ENCODE measurements around the gene IL31. TPM values are rescaled to one million over a fixed set of nuclear protein-coding genes. Genes with fewer than 3 reads are reported as not detected.

Gene IL31
- total and polyA plus RNA-seq, 2 donors (not counting 3 experiments of a cell fraction or from before 2014, with no cell fraction given) = not detected

DNA sequence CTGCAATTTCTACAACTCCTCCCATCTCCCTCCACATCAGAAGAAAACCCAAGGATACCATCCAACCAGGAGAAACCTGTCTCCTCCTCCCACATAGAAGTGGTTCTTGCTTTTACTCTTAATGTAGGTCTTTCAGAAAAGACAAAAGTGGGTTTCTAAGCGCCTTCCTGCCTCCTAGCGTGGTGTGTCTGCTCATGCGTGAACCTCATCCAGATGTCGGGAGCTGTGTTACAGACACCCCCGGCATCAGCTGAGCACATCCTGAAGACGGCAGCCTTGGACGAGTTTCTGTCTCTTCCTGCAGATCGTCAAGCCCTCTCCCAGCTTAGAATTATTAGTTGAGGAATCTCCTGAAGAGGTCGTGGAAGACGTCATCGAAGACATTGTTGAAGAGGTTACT is 18.4 kb upstream of the IL31 start:
- intact Hi-C loops (cut with micrococcal nuclease) (no loop called here), dilution Hi-C loops (cut with MboI; ENCODE audit: extremely low pct_ligation_motif_present, low sequenced_read_pairs) (no loop called here)
- DNase-seq (ENCODE audit: low read depth, low spot score) = no peak
- POLR2A ChIA-PET = interaction anchor here (1.2 kb wide), 1 partner anchor 62 kb away, joined by 8 read pairs; no protein-coding TSS in a partner anchor
- no TSS peak for BruUV-seq (replicated peaks)
- Histone ChIP-seq H3K4me1 (ENCODE audit: control insufficient read depth, extremely low read depth, insufficient read depth, low read length) (no peaks in the 10 kb centered on the region), H3K36me3 (ENCODE audit: control insufficient read depth in 2 of 2, extremely low read depth in 1 of 2, insufficient read depth in 2 of 2, low read length in 2 of 2) (no peaks in the 10 kb centered on the region), H4K20me1 (replicated peaks; ENCODE audit: control insufficient read depth, extremely low read depth, insufficient read depth, low read length) (no peaks in the 10 kb centered on the region), H2AFZ (ENCODE audit: low read depth, low read length) (no peak overlapping the region), H3K4me2 (ENCODE audit: insufficient read depth, low read length) (no peak overlapping the region), H3K9me1 (replicated peaks; ENCODE audit: control insufficient read depth, extremely low read depth, insufficient read depth, low read length) (no peaks in the 10 kb centered on the region), H3K9ac (replicated peaks; ENCODE audit: extremely low read depth, insufficient read depth, low read length) (no peak overlapping the region), H3K79me2 (ENCODE audit: control insufficient read depth, insufficient read depth, low read length) (no peaks in the 10 kb centered on the region), H3K4me3 (replicated peaks in 1 of 3; ENCODE audit: insufficient read depth in 1 of 3, low read depth in 1 of 3, low read length in 3 of 3) (no peak overlapping the region), H3K27ac (ENCODE audit: insufficient read depth, low read depth, low read length) (no peak overlapping the region), H3K27me3 (ENCODE audit: control insufficient read depth in 2 of 2, insufficient read depth in 2 of 2, low read length in 2 of 2) (no peaks in the 10 kb centered on the region), H3K9me3 (replicated peaks; ENCODE audit: control insufficient read depth, insufficient read depth, low read length) (no peaks in the 10 kb centered on the region)
- TF ChIP-seq JUN (IDR thresholded peaks at IDR 0.05; ENCODE audit: borderline replicate concordance, insufficient read depth, insufficient read length, low read depth) (no peak), POLR2A (IDR thresholded peaks at IDR 0.05; ENCODE audit: low read depth, low read length) (no peak), POLR2AphosphoS5 (IDR thresholded peaks at IDR 0.05; ENCODE audit: insufficient read depth, low read depth, low read length) (no peak), MYC (IDR thresholded peaks at IDR 0.05; ENCODE audit: low read depth, low read length) (no peak), EZH2 (IDR thresholded peaks at IDR 0.05; ENCODE audit: borderline replicate concordance, low read depth, low read length, severe bottlenecking) (no peak), GATA2 (IDR thresholded peaks at IDR 0.05; ENCODE audit: insufficient read depth, insufficient read length, low read depth, low read length) (no peak), FOS (IDR thresholded peaks at IDR 0.05; ENCODE audit: borderline replicate concordance, insufficient read depth, low read length) (no peak)
- TF ChIP-seq, protein P1, sequence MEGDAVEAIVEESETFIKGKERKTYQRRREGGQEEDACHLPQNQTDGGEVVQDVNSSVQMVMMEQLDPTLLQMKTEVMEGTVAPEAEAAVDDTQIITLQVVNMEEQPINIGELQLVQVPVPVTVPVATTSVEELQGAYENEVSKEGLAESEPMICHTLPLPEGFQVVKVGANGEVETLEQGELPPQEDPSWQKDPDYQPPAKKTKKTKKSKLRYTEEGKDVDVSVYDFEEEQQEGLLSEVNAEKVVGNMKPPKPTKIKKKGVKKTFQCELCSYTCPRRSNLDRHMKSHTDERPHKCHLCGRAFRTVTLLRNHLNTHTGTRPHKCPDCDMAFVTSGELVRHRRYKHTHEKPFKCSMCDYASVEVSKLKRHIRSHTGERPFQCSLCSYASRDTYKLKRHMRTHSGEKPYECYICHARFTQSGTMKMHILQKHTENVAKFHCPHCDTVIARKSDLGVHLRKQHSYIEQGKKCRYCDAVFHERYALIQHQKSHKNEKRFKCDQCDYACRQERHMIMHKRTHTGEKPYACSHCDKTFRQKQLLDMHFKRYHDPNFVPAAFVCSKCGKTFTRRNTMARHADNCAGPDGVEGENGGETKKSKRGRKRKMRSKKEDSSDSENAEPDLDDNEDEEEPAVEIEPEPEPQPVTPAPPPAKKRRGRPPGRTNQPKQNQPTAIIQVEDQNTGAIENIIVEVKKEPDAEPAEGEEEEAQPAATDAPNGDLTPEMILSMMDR (IDR thresholded peaks at IDR 0.05; ENCODE audit: extremely low read depth in 1 of 2, insufficient read depth in 1 of 2, low read depth in 1 of 2, low read length in 2 of 2) = no peak
- TF ChIP-seq, protein P2, sequence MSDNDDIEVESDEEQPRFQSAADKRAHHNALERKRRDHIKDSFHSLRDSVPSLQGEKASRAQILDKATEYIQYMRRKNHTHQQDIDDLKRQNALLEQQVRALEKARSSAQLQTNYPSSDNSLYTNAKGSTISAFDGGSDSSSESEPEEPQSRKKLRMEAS (IDR thresholded peaks at IDR 0.05; ENCODE audit: insufficient read depth, insufficient read length) = no peak
- no peak for FAIRE-seq
- CTCF ChIA-PET = interaction anchor here (0.8 to 6.1 kb wide), 8 partner anchors 11 to 275 kb away, joined by 3 to 115 read pairs (median 15); partner anchors contain the start of genes B3GNT4 and CFAP251

Measured in endothelial cell of umbilical vein (primary cell).